Adrenal gland (tissue), 12 donors: ENCODE measurements around the gene CCNO. TPM values are rescaled to one million over a fixed set of nuclear protein-coding genes. Genes with fewer than 3 reads are reported as not detected.

Source experiments
- DNase-seq, 7 donors: peaks; one replicate each; pipeline ENCODE4 v3.0.0-alpha.2; 2019 to 2020
- H3K27ac ChIP-seq, 5 donors: fragments of 200-600 bp; sonication (generic) in 4 of 5; 1 replicate in 3 of 5; 2 replicates in 2 of 5; pipeline versions ENCODE4 v1.5.1 to v1.8.0; 2016 to 2020; ENCODE audit warnings: mild to moderate bottlenecking in 1 of 5
- H3K27me3 ChIP-seq: fragments of 200-600 bp; 2 replicates; pipeline ENCODE4 v1.8.0; 2021
- H3K36me3 ChIP-seq, 2 donors: fragments of 200-600 bp; replicated peaks in 1 of 2; 1 replicate in 1 of 2; 2 replicates in 1 of 2; pipeline versions ENCODE4 v1.5.1 to v1.8.0; 2018 to 2022
- H3K4me1 ChIP-seq, 2 donors: fragments of 200-600 bp; replicated peaks in 1 of 2; 1 replicate in 1 of 2; 2 replicates in 1 of 2; pipeline versions ENCODE4 v1.5.1 to v1.8.0; 2018 to 2021
- H3K4me3 ChIP-seq, 4 donors: fragments of 200-600 bp; sonication (generic) in 3 of 4; one replicate each; pipeline ENCODE4 v1.5.1; 2016 to 2018
- H3K9me3 ChIP-seq, 3 donors: fragments of 200-600 bp; sonication (generic) in 1 of 3; replicated peaks in 1 of 3; 1 replicate in 2 of 3; 2 replicates in 1 of 3; pipeline versions ENCODE4 v1.5.1 to v1.8.0; 2016 to 2021
- POLR2A ChIP-seq, 2 donors: fragments of 450-650 bp; IDR thresholded peaks; one replicate each; pipeline ENCODE4 v1.6.1; 2017; ENCODE audit warnings: antibody characterized with exemption in 2 of 2, mild to moderate bottlenecking in 2 of 2, moderate library complexity in 1 of 2
- WGBS, 4 donors: extraction: QIAGEN DNeasy Blood & Tissue Kit in 2 of 4; methylation state at CpG; one replicate each; pipeline versions ENCODE4 v1.1.5 to v1.1.7; 2013 to 2017; 5-methylcytosine and 5-hydroxymethylcytosine counted together
- intact Hi-C, 2 donors: fragments of 100-400 bp; cut with DNase I; formaldehyde crosslinking; loops; one replicate each; pipeline versions ENCODE4 v1.14.1 to v1.15.0; 2022 to 2023
- polyA plus RNA-seq, 3 donors: library from polyadenylated mRNA; stranded (reverse); fragments of 200-250 nt in 2 of 3; fragments of 350-450 nt in 1 of 3; fragmentation: Illumina TruSeq in 1 of 3; extraction: RNeasy Lipid Tissue Mini Kit (QIAGEN cat#74804) in 1 of 3; gene quantifications; one replicate each; pipeline ENCODE4 v1.2.3, GENCODE V29; 2013 to 2014
- total RNA-seq, 9 donors: library from RNA; depleted of rRNA in 4 of 9; stranded (reverse); fragments of >200 nt in 4 of 9; fragments of 120-200 nt in 1 of 9; fragmentation: NEBNext Ultra II Directional in 1 of 9; extraction: Animal tissue kit (Norgen Biotek cat#: 25700) in 1 of 9; gene quantifications; one replicate each; pipeline versions ENCODE4 v1.1.0 to v1.2.4, GENCODE V29; 2013 to 2023
- TF ChIP-seq, protein P1 (sequence below), 6 experiments: fragments of 450-650 bp in 4 of 6; fragments of 200-600 bp in 2 of 6; sonication (generic) in 1 of 6; IDR thresholded peaks; 1 replicate in 5 of 6; 2 replicates in 1 of 6; pipeline versions ENCODE4 v1.5.1 to v1.8.0; 2016 to 2021; ENCODE audit warnings: antibody characterized with exemption in 6 of 6, mild to moderate bottlenecking in 2 of 6, moderate library complexity in 1 of 6
- donor health status: healthy with polysubstance abuse.
- donor health status: Bipolar disorder and iron deficiency.
- donor health status: DM: yes; HTN: yes; CAD: no.
- donor health status: DM: no; HTN: no; CAD: no.
- donor health status: DM: no; HTN: no; CAD: no.
- donor health status: DM: yes; HTN: yes; CAD: no.

CCNO gene
- total and polyA plus RNA-seq, 12 donors, result 0.06 to 1.1 (median 0.80) TPM; not detected in 3

GRCh38 chr5:55226934-55227663 lies 6.3 kb downstream of the CCNO start, which contains the start of gene MCIDAS:
Gene MCIDAS, minus strand, starts transcription at chr5:55227315. Its CDS starts 177 bp downstream, at chr5:55227138.
- no peak within 1 kb of the TSS for H3K27ac ChIP-seq
- H3K9me3 ChIP-seq, result no peaks in the 10 kb centered on the region
- peak within 1 kb of the TSS in 2 of 4 donors; percentile 13 to 48 for H3K4me3 ChIP-seq
- intact Hi-C loops, result loop anchor here in 1 of 2 donors (10.0 kb wide), 1 partner anchor 52 kb away; the partner anchor contains the start of gene CDC20B
- H3K27me3 ChIP-seq, result peaks cover 97% of the 10 kb centered on the region
- no peak for TF ChIP-seq POLR2A (IDR thresholded peaks at IDR 0.05)
- no peaks in the 10 kb centered on the region for H3K36me3 ChIP-seq
- peak in 2 of 7 donors; percentile 19 to 31 for DNase-seq
- H3K4me1 ChIP-seq, result peaks cover 13 to 24% of the 10 kb centered on the region in 2 donors
- WGBS, 4 donors, result 0 to 1% (median 1%) methylated on average over 4 to 80 of the region's 80 CpGs

DNA sequence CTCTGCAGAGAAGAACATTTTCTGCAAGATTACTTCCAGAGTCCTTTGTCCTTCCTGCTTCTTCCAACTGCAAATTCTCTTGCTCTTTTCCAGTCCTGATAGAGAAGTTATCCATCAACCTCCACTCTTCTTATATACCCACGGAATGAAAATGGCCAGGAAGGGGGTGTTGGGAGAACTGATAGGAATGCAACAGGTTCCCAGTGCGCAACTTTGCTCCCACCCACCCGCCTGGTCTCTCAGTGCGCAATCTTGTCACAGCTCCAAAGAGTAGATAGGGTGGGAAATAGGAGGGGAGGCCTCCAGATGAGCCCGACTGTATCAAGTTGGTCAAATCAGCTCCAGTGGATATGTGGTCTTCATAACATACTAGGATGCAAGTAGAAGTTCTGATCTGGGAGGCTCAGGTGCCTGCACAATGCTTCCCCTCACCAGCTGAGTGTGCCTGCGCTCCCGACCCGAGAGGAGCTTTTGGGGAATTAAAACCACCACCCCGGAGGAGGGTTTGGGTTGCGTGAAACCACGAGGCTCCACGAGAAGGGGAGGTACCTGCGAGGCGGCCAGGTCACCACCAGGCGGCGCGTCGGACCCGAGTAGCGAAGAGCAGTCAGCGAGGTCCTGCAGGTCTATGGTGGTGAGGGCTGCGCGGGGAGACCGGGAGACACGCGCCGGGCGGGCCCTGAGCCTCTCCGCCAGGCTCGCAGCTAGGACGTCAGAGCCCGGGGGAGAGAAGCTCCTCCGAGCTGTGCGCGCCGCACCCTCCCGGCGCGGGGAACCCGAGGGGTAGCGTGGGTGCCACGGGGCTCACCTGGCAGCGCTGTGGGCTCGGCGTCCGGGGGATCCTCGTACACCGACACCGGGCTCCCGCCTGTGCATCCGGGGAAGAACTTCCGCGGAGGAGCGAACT lies 7.1 kb downstream of the CCNO start:
- Histone ChIP-seq H3K4me1 (peaks cover 13 to 18% of the 10 kb centered on the region in 2 donors), H3K27me3 (peaks cover 100% of the 10 kb centered on the region), H3K9me3 (no peaks in the 10 kb centered on the region), H3K4me3 (peak overlapping the region in 1 of 4 donors; percentile 48), H3K36me3 (no peaks in the 10 kb centered on the region), H3K27ac (no peak overlapping the region)
- peak in 3 of 7 donors; percentile 27 to 44 (median 32) for DNase-seq
- TF ChIP-seq, protein P1, sequence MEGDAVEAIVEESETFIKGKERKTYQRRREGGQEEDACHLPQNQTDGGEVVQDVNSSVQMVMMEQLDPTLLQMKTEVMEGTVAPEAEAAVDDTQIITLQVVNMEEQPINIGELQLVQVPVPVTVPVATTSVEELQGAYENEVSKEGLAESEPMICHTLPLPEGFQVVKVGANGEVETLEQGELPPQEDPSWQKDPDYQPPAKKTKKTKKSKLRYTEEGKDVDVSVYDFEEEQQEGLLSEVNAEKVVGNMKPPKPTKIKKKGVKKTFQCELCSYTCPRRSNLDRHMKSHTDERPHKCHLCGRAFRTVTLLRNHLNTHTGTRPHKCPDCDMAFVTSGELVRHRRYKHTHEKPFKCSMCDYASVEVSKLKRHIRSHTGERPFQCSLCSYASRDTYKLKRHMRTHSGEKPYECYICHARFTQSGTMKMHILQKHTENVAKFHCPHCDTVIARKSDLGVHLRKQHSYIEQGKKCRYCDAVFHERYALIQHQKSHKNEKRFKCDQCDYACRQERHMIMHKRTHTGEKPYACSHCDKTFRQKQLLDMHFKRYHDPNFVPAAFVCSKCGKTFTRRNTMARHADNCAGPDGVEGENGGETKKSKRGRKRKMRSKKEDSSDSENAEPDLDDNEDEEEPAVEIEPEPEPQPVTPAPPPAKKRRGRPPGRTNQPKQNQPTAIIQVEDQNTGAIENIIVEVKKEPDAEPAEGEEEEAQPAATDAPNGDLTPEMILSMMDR (IDR thresholded peaks at IDR 0.05), result peak in 5 of 6 experiments; percentile 8 to 42 (median 19)
- no peak for TF ChIP-seq POLR2A (IDR thresholded peaks at IDR 0.05)
- intact Hi-C loops, result loop anchor here in 1 of 2 donors (10.0 kb wide), 1 partner anchor 51 kb away; the partner anchor contains the start of gene CDC20B
- 6 to 54% (median 15%) methylated on average over 6 to 54 of the region's 54 CpGs for WGBS, 4 donors

DNA sequence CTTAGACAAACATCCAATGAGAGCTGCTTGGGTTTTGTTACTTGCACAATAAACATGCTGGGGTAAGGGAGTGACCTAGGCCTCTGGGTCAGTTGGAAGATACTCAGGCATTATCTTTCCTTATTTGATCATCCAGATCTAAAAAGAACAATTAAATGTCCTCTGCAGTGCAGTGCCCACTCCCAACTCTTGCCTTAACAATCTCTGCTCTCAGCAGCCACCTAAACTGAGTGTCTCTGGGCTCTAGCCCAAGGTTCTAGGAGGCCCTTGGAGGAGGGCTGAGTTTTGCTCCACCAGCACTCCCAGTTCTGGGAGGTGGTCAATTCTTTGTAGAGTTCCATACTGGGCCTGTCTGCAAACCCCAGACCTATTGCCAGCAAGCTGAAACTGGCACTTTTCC lies 8.1 kb downstream of the CCNO start:
- no peak overlapping the region for H3K27ac ChIP-seq
- no peak for DNase-seq
- H3K27me3 ChIP-seq, result peaks cover 100% of the 10 kb centered on the region
- no peaks in the 10 kb centered on the region for H3K9me3 ChIP-seq
- no peaks in the 10 kb centered on the region for H3K36me3 ChIP-seq
- peaks cover 17 to 20% of the 10 kb centered on the region in 2 donors for H3K4me1 ChIP-seq
- intact Hi-C loops, result loop anchor here in 1 of 2 donors (10.0 kb wide), 1 partner anchor 51 kb away; the partner anchor contains the start of gene CDC20B
- TF ChIP-seq, protein P1 (IDR thresholded peaks at IDR 0.05), result no peak
- no peak for TF ChIP-seq POLR2A (IDR thresholded peaks at IDR 0.05)
- H3K4me3 ChIP-seq, result no peak overlapping the region

DNA sequence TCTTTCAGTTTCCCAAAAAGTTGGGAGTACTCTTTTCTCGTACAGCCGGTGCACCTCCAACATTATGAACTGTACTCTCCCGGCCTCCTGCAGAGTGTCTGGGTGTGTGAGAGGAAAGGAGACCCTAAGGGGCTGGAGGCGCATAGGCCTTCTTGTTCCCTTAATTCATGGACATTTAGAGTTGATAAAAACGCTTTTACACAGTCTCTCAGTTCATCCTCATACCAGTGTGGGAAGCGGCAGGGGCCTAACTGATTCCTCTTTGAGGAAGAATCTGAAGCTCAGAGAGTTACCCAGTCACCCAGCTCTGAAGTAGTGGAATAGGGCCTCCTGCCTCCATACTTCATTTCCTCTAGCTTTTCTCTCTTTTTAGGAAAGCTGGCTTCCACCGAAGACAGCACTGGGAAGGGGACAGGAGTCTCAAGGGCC lies 9.6 kb downstream of the CCNO start:
- Histone ChIP-seq H3K27me3 (peaks cover 91% of the 10 kb centered on the region), H3K9me3 (no peaks in the 10 kb centered on the region), H3K27ac (no peak overlapping the region), H3K36me3 (no peaks in the 10 kb centered on the region), H3K4me3 (no peak overlapping the region), H3K4me1 (peaks cover 19 to 22% of the 10 kb centered on the region in 2 donors)
- DNase-seq, result no peak
- intact Hi-C loops, result loop anchor here in 1 of 2 donors (10.0 kb wide), 1 partner anchor 49 kb away; the partner anchor contains the start of gene CDC20B
- no peak for TF ChIP-seq POLR2A (IDR thresholded peaks at IDR 0.05)
- TF ChIP-seq, protein P1 (IDR thresholded peaks at IDR 0.05), result no peak
- 53 to 64% (median 63%) methylated on average over 6 to 7 of the region's 7 CpGs for WGBS, 4 donors
